BJ (cell line): ENCODE measurements around the gene HAVCR2. TPM values are rescaled to one million over a fixed set of nuclear protein-coding genes. Genes with fewer than 3 reads are reported as not detected.

Experiments used
- CTCF ChIA-PET: fragments of 350-600 bp; formaldehyde crosslinking; extraction: SDS; loops from one replicate; lab custom pipeline; 2021; ENCODE audit warnings: antibody characterized with exemption, inconsistent platforms; lab: Yijun Ruan, JAX
- POLR2A ChIA-PET: fragments of 300-600 bp; sonication (Branson Sonifier 250); formaldehyde crosslinking; extraction: SDS; loops from one replicate; lab custom pipeline; 2021; ENCODE audit warnings: antibody characterized with exemption; lab: Charles Lee
- DNase-seq: peaks from one replicate; pipeline ENCODE4 v3.0.0-alpha.2; 2011; ENCODE audit warnings: low read depth
- H3K27me3 ChIP-seq: 2 replicates; pipeline ENCODE4 v1.6.0; 2011; ENCODE audit warnings: low read length; ENCODE audit not compliant: control insufficient read depth, insufficient read depth
- H3K36me3 ChIP-seq: 2 replicates; pipeline ENCODE4 v1.5.1; 2011; ENCODE audit warnings: low read length; ENCODE audit not compliant: control insufficient read depth, insufficient read depth
- H3K4me3 ChIP-seq: 2 replicates; pipeline ENCODE4 v1.5.1; 2011; ENCODE audit warnings: low read depth, mild to moderate bottlenecking, control low read depth, low read length
- polyA minus RNA-seq: library from RNA; depleted of rRNA, polyadenylated mRNA; stranded (reverse); fragments of >200 nt; gene quantifications from 2 replicates; pipeline ENCODE4 v1.2.3, GENCODE V29; 2011; rRNA and poly(A)+ RNA removed
- polyA plus RNA-seq: library from polyadenylated mRNA; depleted of rRNA; stranded (reverse); fragments of >200 nt; gene quantifications from 2 replicates; pipeline ENCODE4 v1.2.3, GENCODE V29; 2011; rRNA removed
- TF ChIP-seq, protein P1 (sequence below): IDR thresholded peaks from 2 replicates; pipeline ENCODE4 v1.5.1; 2011; ENCODE audit warnings: low read depth, mild to moderate bottlenecking, control low read depth, inconsistent platforms, low read length, moderate library complexity; ENCODE audit not compliant: insufficient read depth

HAVCR2 gene
- polyA plus RNA-seq (0.05 TPM in 1 of 2 replicates, not detected in the other), polyA minus RNA-seq (0.15 TPM in 1 of 2 replicates, not detected in the other)

- DNase-seq: no peak
- Histone ChIP-seq H3K27me3 (no peaks in the 10 kb centered on the region), H3K4me3 (no peak within 1 kb of the TSS), H3K36me3 (no peaks in the 10 kb centered on the region)
- ChIA-PET CTCF (no interaction called here), POLR2A (no interaction called here)
- TF ChIP-seq, protein P1, sequence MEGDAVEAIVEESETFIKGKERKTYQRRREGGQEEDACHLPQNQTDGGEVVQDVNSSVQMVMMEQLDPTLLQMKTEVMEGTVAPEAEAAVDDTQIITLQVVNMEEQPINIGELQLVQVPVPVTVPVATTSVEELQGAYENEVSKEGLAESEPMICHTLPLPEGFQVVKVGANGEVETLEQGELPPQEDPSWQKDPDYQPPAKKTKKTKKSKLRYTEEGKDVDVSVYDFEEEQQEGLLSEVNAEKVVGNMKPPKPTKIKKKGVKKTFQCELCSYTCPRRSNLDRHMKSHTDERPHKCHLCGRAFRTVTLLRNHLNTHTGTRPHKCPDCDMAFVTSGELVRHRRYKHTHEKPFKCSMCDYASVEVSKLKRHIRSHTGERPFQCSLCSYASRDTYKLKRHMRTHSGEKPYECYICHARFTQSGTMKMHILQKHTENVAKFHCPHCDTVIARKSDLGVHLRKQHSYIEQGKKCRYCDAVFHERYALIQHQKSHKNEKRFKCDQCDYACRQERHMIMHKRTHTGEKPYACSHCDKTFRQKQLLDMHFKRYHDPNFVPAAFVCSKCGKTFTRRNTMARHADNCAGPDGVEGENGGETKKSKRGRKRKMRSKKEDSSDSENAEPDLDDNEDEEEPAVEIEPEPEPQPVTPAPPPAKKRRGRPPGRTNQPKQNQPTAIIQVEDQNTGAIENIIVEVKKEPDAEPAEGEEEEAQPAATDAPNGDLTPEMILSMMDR: no peak
These were observed at the start of gene HAVCR2 for GRCh38 chr5:157108976-157109375. HAVCR2 (minus strand) TSS chr5:157109044; CDS start chr5:157108983, 61 bp downstream.

DNA sequence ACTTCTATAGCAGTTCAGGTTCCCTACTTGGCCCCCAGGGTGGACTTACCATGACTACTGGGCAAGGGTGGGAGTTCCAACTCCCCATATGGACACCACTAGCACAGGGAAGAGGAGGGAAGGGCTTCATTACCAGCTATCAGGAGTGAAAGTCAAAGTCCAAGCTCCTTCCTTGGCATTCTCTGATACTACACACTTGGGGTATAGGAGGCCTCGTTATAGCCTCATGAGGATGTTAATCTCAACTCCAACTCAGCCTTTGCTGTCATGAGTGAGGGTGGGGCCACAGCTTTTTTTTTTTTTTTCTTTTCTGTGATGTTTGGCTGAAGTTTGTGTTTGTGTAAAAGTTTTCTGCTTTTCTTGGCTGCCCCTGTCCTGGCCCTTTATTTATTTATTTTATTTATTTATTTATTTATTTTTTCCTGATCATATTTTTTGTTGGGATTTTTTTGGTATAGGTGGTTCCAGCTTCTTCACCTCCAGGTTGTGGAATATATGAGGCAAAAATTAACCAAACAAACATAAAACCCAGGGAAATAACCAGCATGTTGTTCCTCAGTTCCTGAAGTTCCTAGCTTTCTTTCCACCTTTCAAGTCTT is 48.5 kb upstream of the HAVCR2 start:
- no peaks in the 10 kb centered on the region for H3K36me3 ChIP-seq
- TF ChIP-seq, protein P1: no peak
- no peak overlapping the region for H3K4me3 ChIP-seq
- ChIA-PET CTCF (no interaction called here), POLR2A (no interaction called here)
- no peak for DNase-seq
- peaks cover 2% of the 10 kb centered on the region; the same call in 1 of the 2 replicates for H3K27me3 ChIP-seq

DNA sequence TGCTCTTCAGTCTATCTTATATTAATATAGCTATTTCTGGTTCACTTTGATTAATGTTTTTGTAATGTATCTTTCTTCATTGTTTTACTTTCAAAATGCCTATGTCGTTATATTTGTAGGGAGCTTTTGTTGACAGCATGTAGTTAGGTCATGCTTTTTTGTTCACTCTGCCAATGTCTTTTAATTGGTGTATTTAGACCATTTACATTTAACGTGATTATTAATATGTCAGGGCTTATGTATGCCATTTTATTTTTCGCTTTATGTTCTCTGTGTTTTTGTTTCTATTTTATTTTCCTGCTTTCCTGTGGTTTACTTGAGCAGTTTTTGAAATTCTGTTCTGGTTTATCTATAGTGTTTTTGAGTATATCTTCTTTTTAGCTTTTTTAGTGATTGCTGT is 46.5 kb upstream of the HAVCR2 start:
- POLR2A ChIA-PET: no interaction called here
- TF ChIP-seq, protein P1: no peak

GRCh38 chr5:157150995-157151394 is 42.2 kb upstream of the HAVCR2 start:
- POLR2A ChIA-PET: no interaction called here
- no peaks in the 10 kb centered on the region for H3K27me3 ChIP-seq
- H3K36me3 ChIP-seq: no peaks in the 10 kb centered on the region
- CTCF ChIA-PET: interaction anchor here (0.7 kb wide), 1 partner anchor 321 kb away, joined by 3 read pairs; no protein-coding TSS in a partner anchor
- TF ChIP-seq, protein P1: no peak
- H3K4me3 ChIP-seq: no peak overlapping the region
- DNase-seq: no peak

More for the DNA sequence above, 46.5 kb upstream of the HAVCR2 start:
- CTCF ChIA-PET: no interaction called here
- no peaks in the 10 kb centered on the region for H3K36me3 ChIP-seq
- no peak overlapping the region for H3K4me3 ChIP-seq
- H3K27me3 ChIP-seq: peaks cover 2% of the 10 kb centered on the region; the same call in 1 of the 2 replicates
- no peak for DNase-seq

DNA sequence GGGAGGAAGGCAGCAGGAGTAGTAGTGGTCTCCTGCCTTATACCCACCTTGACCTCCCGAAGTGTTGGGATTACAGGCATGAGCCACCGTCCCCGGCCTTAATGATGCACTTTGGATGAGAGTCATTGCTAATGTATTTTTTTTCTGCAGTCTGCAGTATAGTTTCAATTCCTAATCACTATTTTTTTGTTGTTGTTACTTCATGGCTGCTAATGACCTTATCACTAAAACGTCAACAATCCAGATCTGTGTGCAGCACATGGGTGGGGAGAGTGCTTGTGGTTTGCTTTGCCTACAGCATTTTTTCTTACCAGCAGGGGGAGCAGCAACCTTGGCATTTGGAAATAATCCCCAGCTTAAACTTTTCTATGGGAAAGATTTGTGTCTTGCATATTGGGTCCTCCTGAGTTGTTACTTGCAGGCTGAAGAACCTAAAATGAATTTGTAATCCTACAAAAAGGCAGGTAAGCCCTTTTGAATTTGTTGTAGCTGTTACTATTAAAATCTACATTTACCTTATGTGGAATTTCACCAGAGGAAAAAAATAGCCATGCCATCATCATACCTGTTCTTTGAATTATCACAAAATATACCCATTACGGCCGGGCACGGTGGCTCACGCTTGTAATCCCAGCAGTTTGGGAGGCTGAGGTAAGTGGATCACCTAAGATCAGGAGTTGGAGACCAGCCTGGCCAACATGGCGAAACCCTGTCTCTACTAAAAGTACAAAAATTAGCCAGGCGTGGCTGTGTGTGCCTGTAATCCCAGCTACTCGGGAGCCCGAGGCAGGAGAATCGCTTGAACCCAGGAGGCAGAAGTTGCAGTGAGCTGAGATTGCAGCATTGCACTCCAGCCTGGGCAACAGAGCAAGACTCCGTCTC is 40.1 kb upstream of the HAVCR2 start:
- DNase-seq: no peak
- TF ChIP-seq, protein P1: peak; percentile 91
- CTCF ChIA-PET: interaction anchor here (0.8 to 1.7 kb wide), 6 partner anchors 12 to 594 kb away, joined by 3 to 7 read pairs (median 4); partner anchors contain the start of gene LSM11
- POLR2A ChIA-PET: no interaction called here
- Histone ChIP-seq H3K36me3 (no peaks in the 10 kb centered on the region), H3K27me3 (no peaks in the 10 kb centered on the region), H3K4me3 (no peak overlapping the region)
